NCI-H82 treated with DMSO at 0.1 percent for 48 hours (cell line): ENCODE results near the gene SIK2.

Experiments
- DNase-seq: peaks from one replicate; lab custom pipeline; 2025; ENCODE audit not compliant: unreplicated experiment; lab: John Stamatoyannopoulos, UW

Gene SIK2

GRCh38 chr11:111727431-111727830 is 125.2 kb downstream of the SIK2 start:
- DNase-seq, result no peak

- DNase-seq, result no peak
These were observed 127.0 kb downstream of the SIK2 start for GRCh38 chr11:111729071-111729830.

DNA sequence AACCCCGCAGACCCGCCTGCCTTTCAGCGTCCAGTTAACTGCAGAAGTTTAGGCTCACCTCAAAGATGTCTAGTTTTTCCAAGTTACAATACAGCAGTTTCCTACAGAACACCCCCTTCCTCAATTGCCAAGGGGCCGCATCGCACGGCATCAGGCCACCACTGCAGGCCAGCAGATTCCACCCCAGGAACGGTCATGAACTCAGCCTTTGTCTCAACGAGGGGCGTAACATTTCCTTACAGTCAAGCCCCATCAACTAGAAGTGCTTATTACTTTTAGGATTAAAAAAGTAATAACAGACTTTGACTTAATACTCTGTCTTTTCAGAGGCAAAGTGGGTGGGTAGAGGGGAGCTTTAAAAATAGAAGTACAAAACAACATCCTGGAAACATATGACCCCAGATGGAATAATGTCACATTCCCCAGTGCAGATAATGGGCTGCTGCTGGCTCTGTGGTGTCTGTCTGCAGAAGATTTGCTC is 127.6 kb downstream of the SIK2 start:
- no peak for DNase-seq

GRCh38 chr11:111730871-111731591 is 128.8 kb downstream of the SIK2 start:
- DNase-seq, result no peak

DNA sequence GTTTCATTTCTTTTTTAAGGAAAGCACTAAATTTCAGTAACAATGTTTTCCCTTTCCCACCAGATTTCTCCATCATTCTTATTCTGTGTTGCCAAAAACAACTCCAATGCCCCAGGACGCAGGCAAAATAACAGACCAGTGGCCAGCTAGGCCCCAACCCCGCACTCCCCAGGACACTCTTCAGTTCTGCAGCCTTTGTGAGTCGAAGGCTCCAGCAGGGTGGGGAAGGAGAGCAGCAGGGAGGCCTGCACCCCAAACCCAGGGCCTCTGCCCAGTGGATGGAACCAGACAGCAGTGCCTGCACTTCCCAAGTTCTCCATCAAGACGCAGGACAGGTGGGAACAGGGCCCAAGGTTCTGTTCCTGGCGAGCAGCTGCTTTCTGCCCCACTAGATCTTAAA is 129.6 kb downstream of the SIK2 start:
- no peak for DNase-seq

GRCh38 chr11:111733016-111733415 is 130.8 kb downstream of the SIK2 start:
- no peak for DNase-seq

GRCh38 chr11:111733611-111734088 is 131.4 kb downstream of the SIK2 start:
- no peak for DNase-seq

GRCh38 chr11:111734101-111734953 is 132.1 kb downstream of the SIK2 start:
- no peak for DNase-seq

DNA sequence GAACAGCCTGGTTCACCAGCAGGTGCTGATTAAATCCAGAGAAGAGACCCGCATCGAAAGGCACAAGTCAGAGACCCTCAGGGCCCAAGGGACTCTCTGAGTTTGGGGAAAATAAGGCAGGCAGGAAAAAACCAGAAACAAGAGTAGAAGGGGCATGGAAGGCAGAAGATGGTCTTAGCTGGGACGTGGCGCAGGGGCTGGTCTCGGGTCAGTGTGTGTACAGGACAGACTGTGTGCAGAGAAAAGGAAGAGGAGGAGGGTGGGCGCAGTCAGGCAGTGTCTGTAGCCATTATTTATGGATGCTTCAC is 132.7 kb downstream of the SIK2 start:
- no peak for DNase-seq

DNA sequence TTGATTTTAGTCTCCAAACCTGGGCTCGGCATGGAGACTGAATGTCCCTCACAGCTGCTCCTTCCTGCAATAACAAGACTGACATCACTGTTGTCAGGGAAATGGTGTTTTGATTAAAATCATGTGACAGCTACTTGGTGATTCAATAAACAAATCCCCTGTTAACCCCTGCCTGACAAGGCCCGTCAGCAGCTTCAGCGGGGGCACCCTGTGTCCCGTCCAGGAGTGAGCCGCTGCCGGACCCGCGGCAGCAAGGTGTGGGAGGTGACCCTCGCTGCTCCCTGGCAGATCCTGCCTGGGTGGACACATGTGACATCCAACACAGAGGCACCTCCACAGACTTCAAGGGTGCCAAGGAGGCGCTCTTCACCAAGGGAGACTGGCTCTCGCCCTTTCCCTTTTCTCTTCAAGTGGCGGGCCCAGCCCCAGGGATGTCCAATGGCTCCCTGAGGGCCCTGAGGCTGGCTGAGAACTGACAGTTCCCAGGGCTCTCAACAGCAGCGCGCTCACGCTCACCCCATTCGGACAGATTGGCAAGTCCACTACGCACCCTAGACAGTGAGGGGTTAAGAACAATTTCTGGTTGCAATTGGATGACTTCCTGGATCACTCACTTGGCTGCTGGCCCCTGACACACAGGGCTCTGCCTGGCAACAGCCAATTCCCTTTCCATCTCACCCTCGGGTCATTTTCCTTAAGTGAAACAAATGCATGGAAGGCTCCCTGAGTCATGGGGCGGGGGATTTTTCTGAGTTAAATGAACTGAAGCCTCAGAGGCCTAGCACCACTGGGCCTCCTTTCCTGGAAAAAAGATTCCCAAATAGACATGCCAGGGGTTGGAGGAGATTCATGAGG is 133.2 kb downstream of the SIK2 start:
- no peak for DNase-seq

DNA sequence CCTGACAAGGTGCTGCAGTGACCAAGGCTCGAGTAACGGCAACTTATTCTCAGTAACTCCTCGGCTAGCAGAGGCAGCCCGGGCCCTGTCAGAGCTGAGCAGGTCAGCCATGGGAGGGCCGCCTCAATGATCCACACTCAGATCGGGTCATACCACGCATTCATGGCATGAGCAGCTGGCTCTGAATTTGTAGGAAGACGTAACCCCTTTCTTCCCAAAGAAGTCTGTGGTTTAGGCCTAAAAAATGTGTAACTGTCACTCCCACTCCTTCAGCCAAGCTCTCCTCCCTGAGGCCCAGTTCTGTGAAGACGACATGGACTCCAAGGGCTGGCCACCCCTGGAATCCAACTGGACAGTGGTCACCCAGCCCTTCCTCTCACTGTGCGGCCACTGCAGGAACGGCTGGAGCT is 133.9 kb downstream of the SIK2 start:
- no peak for DNase-seq

DNA sequence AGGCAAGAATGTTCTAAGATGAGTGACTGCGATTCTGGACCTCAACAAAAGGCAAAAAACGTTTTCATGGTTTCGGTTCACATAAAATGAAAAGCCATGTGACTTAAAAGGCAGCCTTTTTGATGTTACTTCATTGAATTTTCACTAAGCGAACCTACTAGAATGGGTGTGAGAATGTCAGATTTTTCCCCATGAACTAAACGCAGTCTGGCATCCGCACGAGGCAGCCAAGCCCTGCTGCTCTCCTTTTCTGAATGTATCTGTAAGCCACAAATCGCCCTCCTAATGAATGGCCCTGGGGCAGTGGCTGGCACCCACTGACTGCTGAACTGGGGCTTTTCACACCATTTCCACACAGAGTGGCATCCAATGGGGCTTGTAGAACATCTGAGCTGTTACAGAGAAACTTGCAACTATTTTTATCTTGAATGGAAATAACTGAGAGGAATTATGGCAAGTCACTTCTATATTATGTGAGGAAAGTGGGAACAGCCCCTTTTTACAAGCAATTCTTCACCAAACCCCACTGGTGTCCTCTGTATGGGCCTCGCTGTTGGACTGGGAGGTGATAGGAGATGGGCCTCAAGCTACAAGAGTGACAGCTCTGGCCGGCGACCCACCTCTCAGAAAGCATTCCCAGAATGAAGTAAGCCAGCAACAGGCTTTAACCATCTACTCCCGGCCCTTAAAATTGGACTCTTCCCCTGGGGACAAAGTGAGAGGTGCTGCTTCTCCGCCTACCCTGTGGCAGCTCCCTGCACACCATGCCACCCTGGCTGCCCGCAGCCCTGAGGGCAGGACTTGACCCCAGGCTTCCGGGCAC is 134.6 kb downstream of the SIK2 start:
- DNase-seq, result no peak

GRCh38 chr11:111737444-111738210 is 135.4 kb downstream of the SIK2 start:
- no peak for DNase-seq

DNA sequence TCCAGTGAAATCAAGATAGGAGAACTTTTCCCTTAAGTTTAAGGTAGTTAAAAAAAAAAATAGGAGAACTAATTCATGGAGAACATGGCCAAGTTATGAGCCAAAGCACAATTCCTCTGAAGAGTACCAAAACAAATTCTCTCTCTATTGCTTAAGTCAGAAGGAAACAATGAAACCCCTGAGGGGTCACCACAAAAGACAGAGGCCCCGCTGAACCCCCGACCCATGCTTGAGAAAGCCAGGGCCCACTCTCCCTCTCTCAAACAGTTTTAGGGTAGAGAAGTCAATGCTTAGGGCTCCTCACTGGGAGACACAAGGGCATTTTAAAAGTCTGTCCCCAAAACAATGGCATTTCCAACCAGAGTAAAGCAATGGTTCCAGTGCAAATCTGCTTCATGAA is 137.1 kb downstream of the SIK2 start:
- DNase-seq, result no peak

DNA sequence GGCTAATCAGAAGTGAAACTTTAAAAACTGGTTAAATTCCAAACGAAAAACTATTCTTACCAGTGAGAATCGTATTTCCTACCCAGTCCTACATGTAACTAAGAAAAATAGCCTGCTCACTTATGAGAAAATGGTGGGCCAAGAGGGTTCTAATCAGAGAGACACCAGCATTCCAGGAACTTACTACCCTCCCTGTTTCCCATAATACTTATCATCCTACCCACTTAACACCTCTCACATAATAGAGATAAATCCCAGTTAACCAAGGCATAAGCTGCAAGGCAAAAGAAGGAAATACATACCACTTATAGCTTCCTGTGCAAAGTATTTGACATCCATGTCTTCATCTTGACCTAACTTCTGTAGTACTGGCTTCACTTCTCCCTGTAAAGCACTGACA is 139.5 kb downstream of the SIK2 start:
- no peak for DNase-seq

DNA sequence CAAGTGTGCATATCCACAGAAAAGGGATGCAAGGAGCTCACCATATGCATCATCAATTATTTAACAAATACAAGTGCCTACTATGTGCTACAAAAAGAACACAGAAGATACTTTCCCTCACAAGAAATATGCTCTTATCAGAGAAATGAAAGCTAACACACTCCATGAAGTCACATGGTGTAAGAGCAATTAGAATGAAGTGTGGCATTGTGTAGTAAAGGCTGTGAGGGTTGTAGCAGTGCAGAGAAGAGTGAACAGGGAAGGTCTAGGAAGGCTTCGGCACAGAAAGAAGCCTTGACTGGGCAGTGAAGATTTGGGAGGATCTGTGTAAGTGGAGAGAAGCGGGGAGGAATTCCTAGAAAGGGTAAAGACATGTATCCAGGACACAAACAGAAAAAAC is 141.5 kb downstream of the SIK2 start:
- no peak for DNase-seq

GRCh38 chr11:111745719-111746504 is 143.7 kb downstream of the SIK2 start:
- DNase-seq, result no peak
